Epithelial cell of esophagus (primary cell): ENCODE results near the gene MCCC2.
"Not testable (repeated sequence)": the region's sequence is repeated elsewhere in the genome, so short reads cannot be mapped to it uniquely, and the experiment has no call there.

ENCODE experiments used
- DNase-seq: peaks from one replicate; pipeline ENCODE4 v3.0.0; 2010; ENCODE audit warnings: low read depth
- H3K4me3 ChIP-seq: 2 replicates; pipeline ENCODE4 v1.5.1; 2011; ENCODE audit warnings: mild to moderate bottlenecking, low read length, control low read depth
- CTCF ChIP-seq: IDR thresholded peaks from 2 replicates; pipeline ENCODE4 v1.5.1; 2011; ENCODE audit warnings: low read depth, mild to moderate bottlenecking, low read length, control low read depth, inconsistent platforms; ENCODE audit not compliant: insufficient read depth; ENCODE audit errors: missing control alignments

Gene MCCC2

GRCh38 chr5:71573591-71573990 lies 13.5 kb upstream of the MCCC2 start:
- no peak for DNase-seq
- no peak for TF ChIP-seq CTCF
- H3K4me3 ChIP-seq, result no peak overlapping the region

GRCh38 chr5:71575588-71575987 lies 11.6 kb upstream of the MCCC2 start:
- not testable (repeated sequence) for DNase-seq, H3K4me3 ChIP-seq

GRCh38 chr5:71576241-71576640 lies 10.9 kb upstream of the MCCC2 start:
- H3K4me3 ChIP-seq, result no peak overlapping the region
- DNase-seq, result no peak
- no peak for TF ChIP-seq CTCF

GRCh38 chr5:71577839-71578238 lies 9.3 kb upstream of the MCCC2 start:
- not testable (repeated sequence) for H3K4me3 ChIP-seq, DNase-seq

- no peak for DNase-seq
These were observed 4.1 kb upstream of the MCCC2 start for GRCh38 chr5:71582945-71583584.

GRCh38 chr5:71586052-71586940 lies 844 bp upstream of the MCCC2 start:
- peak overlapping the region; percentile 71 for H3K4me3 ChIP-seq
- DNase-seq, result no peak
- no peak for TF ChIP-seq CTCF

More at GRCh38 chr5:71582945-71583584, 4.1 kb upstream of the MCCC2 start:
- no peak overlapping the region for H3K4me3 ChIP-seq
- TF ChIP-seq CTCF, result no peak

- peak; percentile 13 for DNase-seq
- TF ChIP-seq CTCF, result no peak
- peak overlapping the region; percentile 71 for H3K4me3 ChIP-seq
These were observed 809 bp downstream of the MCCC2 start for GRCh38 chr5:71587766-71588532.
